Psoas muscle (tissue), 8 donors: Measurements from ENCODE around the gene NUBP2. TPM values are rescaled to one million over a fixed set of nuclear protein-coding genes. Genes with fewer than 3 reads are reported as not detected.

ENCODE experiments used
- ATAC-seq, 4 donors: fragments of 200-7000 bp; cut with Tn5 transposase; one replicate each; pipeline ENCODE4 v1.9.1; 2020; ENCODE audit warnings: moderate library complexity in 3 of 4, mild to moderate bottlenecking in 2 of 4
- DNase-seq, 2 donors: peaks; one replicate each; pipeline ENCODE4 v3.0.0-alpha.2; 2020
- H3K27ac ChIP-seq: fragments of 200-600 bp; one replicate; pipeline ENCODE4 v1.8.0; 2022
- H3K27me3 ChIP-seq, 3 donors: fragments of 200-600 bp in 1 of 3; one replicate each; pipeline versions ENCODE4 v1.6.1 to v1.8.0; 2013 to 2022; ENCODE audit warnings: low read length in 2 of 3, mild to moderate bottlenecking in 2 of 3, moderate library complexity in 1 of 3; ENCODE audit not compliant: insufficient read depth in 3 of 3
- H3K36me3 ChIP-seq, 2 donors: fragments of 200-600 bp in 1 of 2; one replicate each; pipeline versions ENCODE4 v1.6.1 to v1.8.0; 2013 to 2022; ENCODE audit warnings: low read depth in 1 of 2, mild to moderate bottlenecking in 1 of 2, moderate library complexity in 1 of 2; ENCODE audit not compliant: insufficient read depth in 1 of 2
- H3K4me1 ChIP-seq: fragments of 200-600 bp; one replicate; pipeline ENCODE4 v1.8.0; 2022
- H3K4me3 ChIP-seq: fragments of 200-600 bp; one replicate; pipeline ENCODE4 v1.8.0; 2022; ENCODE audit warnings: mild to moderate bottlenecking
- H3K9me3 ChIP-seq: fragments of 200-600 bp; one replicate; pipeline ENCODE4 v1.8.0; 2022
- WGBS, 3 donors: extraction: QIAGEN DNeasy Blood & Tissue Kit; methylation state at CpG; one replicate each; pipeline versions ENCODE4 v1.1.6 to v1.1.7; 2013; 5-methylcytosine and 5-hydroxymethylcytosine counted together
- intact Hi-C, 2 donors: fragments of 100-400 bp; cut with DNase I; formaldehyde crosslinking; loops; one replicate each; pipeline versions ENCODE4 v1.11.0 to v1.14.2; 2022
- polyA plus RNA-seq, 3 donors: library from polyadenylated mRNA; stranded (reverse); fragments of 200-250 nt; gene quantifications; one replicate each; pipeline ENCODE4 v1.2.3, GENCODE V29; 2013
- total RNA-seq, 4 donors: library from RNA; stranded (reverse); fragmentation: NEBNext Ultra II Directional in 2 of 4; extraction: Animal tissue kit (Norgen Biotek cat#: 25700) in 2 of 4; gene quantifications; one replicate each; pipeline versions ENCODE4 v1.2.1 to v1.2.4, GENCODE V29; 2021 to 2023
- TF ChIP-seq, protein P1 (sequence below): fragments of 200-600 bp; IDR thresholded peaks from one replicate; pipeline ENCODE4 v1.8.0; 2022; ENCODE audit warnings: antibody characterized with exemption
- donor health status: healthy with polysubstance abuse.
- donor health status: DM: no; HTN: no; CAD: no; lungs with moderate emphysema.
- donor health status: Bipolar disorder and iron deficiency.
- donor health status: healthy.
- donor health status: DM: yes; HTN: yes; CAD: no.
- donor health status: DM: no; HTN: no; CAD: no.
- donor health status: DM: no; HTN: no; CAD: no.
- donor health status: DM: yes; HTN: yes; CAD: no.

NUBP2 gene
- total and polyA plus RNA-seq, 7 donors, result 34.7 to 96.0 (median 44.7) TPM

DNA sequence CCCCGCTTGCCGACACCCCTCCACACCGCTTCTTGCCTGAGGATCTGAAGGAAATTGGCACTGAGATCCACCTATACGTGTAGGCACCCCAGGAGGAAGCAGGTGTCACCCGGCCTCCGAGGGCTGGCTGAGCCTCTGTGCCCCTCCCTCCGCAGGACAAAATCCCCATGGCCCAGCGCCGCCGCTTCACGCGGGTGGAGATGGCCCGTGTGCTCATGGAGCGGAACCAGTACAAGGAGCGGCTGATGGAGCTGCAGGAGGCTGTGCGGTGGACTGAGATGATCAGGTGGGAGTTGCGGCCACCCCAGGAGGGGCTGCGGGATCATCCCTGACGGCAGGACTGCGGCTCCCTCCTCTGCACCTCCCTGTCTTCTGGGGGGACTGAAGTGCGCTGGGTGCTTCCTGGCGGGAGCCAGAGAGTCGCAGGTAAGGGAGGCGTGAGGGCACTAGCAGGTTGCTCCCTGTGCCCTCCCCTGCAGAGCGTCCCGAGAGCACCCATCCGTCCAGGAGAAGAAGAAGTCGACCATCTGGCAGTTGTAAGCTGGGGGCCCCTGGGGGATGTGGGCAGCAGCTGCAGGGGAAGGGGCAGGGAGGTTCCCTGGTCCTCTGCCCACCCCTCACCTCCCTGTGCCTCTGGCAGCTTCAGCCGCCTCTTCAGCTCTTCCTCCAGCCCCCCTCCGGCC, 20.4 kb upstream of the NUBP2 start:
- intact Hi-C loops, result no loop called here
- no peaks in the 10 kb centered on the region for H3K9me3 ChIP-seq
- H3K27ac ChIP-seq, result no peak overlapping the region
- TF ChIP-seq, protein P1, sequence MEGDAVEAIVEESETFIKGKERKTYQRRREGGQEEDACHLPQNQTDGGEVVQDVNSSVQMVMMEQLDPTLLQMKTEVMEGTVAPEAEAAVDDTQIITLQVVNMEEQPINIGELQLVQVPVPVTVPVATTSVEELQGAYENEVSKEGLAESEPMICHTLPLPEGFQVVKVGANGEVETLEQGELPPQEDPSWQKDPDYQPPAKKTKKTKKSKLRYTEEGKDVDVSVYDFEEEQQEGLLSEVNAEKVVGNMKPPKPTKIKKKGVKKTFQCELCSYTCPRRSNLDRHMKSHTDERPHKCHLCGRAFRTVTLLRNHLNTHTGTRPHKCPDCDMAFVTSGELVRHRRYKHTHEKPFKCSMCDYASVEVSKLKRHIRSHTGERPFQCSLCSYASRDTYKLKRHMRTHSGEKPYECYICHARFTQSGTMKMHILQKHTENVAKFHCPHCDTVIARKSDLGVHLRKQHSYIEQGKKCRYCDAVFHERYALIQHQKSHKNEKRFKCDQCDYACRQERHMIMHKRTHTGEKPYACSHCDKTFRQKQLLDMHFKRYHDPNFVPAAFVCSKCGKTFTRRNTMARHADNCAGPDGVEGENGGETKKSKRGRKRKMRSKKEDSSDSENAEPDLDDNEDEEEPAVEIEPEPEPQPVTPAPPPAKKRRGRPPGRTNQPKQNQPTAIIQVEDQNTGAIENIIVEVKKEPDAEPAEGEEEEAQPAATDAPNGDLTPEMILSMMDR, result no peak
- H3K36me3 ChIP-seq, result peaks cover 2 to 87% of the 10 kb centered on the region in 2 donors
- DNase-seq, result no peak
- no peaks in the 10 kb centered on the region for H3K27me3 ChIP-seq
- no peaks in the 10 kb centered on the region for H3K4me1 ChIP-seq
- WGBS, 3 donors, result 86 to 88% (median 86%) methylated on average over 26 to 30 of the region's 30 CpGs
- H3K4me3 ChIP-seq, result no peak overlapping the region
- no peak for ATAC-seq

DNA sequence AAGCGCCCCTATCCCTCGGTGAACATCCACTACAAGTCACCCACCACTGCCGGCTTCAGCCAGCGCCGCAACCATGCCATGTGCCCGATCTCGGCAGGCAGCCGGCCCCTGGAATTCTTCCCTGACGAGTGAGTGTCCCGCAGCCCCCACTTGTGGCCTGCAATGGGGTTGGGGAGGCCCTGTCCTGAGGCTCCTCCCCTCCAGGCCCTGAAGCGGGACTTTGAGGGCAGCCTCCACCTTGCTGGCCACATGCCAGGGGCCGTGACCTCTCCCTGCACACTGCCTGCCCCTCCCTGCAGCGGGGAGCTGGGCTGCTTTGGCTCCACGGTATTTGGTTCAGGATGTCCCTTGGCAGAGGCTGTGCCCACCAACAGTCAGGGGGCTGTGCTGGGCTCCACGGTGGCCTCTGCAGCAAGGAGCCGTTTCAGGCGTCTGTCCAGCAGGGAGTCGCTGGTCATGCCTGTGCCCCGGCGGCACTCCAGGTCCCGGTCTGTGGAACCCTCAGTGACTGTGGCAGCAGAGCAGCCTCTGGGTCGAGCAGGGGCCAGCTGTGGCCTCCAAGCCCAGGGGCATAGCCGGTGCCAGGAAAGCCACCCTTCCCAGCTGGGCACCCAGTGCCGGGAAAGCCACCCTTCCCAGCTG, 19.8 kb upstream of the NUBP2 start:
- Histone ChIP-seq H3K27ac (no peak overlapping the region), H3K36me3 (peaks cover 4 to 87% of the 10 kb centered on the region in 2 donors), H3K27me3 (no peaks in the 10 kb centered on the region), H3K4me1 (no peaks in the 10 kb centered on the region), H3K9me3 (no peaks in the 10 kb centered on the region), H3K4me3 (no peak overlapping the region)
- ATAC-seq (peak in 1 of 4 donors; percentile 4), DNase-seq (peak in 1 of 2 donors; percentile 61)
- 71 to 79% (median 72%) methylated on average over 23 to 24 of the region's 24 CpGs for whole genome bisulfite sequencing, 3 donors
- TF ChIP-seq, protein P1, result no peak
- intact Hi-C loops, result no loop called here

DNA sequence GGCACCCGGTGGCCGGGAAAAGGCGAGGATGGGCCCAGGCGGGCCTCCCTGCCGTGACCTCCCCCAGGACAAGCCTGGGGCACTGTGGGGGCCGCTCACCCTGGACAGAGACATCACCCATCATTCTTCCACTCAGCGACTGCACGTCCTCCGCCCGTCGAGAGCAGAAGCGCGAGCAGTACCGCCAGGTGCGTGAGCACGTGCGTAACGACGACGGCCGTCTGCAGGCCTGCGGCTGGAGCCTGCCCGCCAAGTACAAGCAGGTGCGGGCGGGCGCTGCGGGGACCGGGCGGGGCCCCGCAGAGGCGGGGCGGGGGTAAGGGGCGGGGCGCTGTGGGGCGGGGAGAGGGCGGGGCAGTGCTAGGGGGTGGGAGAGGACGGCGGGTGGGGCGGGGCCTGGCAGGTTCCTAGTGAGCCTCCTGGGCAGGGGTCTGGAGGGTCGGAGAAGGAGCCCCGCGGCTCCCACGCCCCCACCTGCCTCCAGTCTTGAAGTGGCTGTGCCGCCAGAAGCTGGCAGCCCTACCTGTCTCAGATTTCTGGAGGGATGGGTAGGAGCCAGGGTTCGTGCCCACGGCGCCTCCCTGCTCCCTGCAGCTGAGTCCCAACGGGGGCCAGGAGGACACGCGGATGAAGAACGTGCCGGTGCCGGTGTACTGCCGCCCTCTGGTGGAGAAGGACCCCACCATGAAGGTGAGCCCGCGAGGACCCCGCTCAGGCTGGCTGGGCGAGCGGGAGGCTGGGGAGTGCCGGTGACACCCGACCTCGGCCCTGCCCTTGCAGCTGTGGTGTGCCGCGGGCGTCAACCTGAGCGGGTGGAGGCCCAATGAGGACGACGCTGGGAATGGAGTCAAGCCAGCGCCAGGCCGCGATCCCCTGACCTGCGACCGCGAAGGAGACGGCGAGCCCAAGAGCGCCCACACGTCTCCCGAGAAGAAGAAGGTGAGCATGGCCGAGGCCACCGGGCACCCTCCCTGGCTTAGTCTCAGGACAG, 18.9 kb upstream of the NUBP2 start:
- DNase-seq (peak in 1 of 2 donors; percentile 74), ATAC-seq (peak; percentile 10 to 55 (median 47))
- TF ChIP-seq, protein P1, result peak; percentile 24
- WGBS, 3 donors, result 69 to 73% (median 72%) methylated on average over 62 to 80 of the region's 81 CpGs
- Histone ChIP-seq H3K27ac (peak overlapping the region; percentile 3), H3K27me3 (no peaks in the 10 kb centered on the region), H3K4me3 (no peak overlapping the region), H3K9me3 (no peaks in the 10 kb centered on the region), H3K4me1 (no peaks in the 10 kb centered on the region), H3K36me3 (peaks cover 4 to 89% of the 10 kb centered on the region in 2 donors)
- intact Hi-C loops, result no loop called here

DNA sequence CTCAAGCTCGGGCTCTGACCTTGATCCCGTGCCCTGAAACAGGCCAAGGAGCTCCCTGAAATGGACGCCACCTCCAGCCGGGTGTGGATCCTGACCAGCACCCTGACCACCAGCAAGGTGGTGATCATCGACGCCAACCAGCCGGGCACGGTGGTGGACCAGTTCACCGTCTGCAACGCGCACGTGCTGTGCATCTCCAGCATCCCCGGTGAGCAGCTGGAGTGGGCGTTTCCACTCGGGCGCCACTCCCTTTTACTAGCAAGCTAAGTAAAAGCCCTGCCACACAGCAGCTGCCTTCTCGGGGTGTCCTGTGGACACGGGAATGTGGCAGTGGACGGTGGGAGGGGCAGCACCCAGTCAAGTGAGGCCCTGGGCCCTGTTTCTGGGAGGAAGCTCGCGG, 17.8 kb upstream of the NUBP2 start:
- no peaks in the 10 kb centered on the region for H3K27me3 ChIP-seq
- intact Hi-C loops, result no loop called here
- H3K4me1 ChIP-seq, result no peaks in the 10 kb centered on the region
- DNase-seq (no peak), ATAC-seq (no peak)
- WGBS, 3 donors, result 90 to 92% (median 91%) methylated on average over 21 of the region's 21 CpGs
- no peak overlapping the region for H3K4me3 ChIP-seq
- peaks cover 4 to 91% of the 10 kb centered on the region in 2 donors for H3K36me3 ChIP-seq
- TF ChIP-seq, protein P1, result no peak
- no peaks in the 10 kb centered on the region for H3K9me3 ChIP-seq
- no peak overlapping the region for H3K27ac ChIP-seq
